Measurements from ENCODE around the gene PANX2.

The PANX2 gene

DNA sequence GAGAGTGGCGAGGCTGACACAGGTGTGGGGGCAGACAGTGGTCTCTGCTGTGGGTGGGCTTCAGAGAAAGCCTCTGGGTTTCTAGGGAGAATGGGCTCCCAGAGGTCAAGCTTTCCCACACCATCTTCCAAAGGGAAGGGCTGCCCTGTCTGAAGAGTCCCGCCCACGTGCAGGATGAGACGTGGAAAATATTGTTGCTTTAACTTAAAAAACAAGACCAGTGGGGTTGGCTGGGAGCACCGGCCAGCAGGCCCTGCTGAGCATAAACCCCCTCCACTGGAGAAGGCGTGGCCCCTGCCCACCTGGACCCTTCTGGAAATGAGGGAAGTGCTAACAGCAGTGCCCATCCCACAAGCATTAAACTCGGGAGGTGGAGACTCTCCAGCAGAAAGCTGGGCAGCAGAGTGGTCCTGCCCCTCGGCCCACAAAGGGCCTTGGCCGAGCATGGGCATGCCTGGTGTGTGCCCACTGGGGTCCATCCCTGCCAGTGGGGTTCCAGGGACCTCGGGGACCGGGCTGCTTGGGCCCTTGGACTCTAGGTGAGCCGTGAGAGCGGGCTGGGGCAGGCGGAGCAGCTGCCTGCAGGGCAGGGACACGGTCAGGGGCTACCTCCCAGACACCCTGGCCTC, 45.6 kb downstream of the PANX2 start:
- no peak for DNase-seq (ENCODE audit: low read depth)

DNA sequence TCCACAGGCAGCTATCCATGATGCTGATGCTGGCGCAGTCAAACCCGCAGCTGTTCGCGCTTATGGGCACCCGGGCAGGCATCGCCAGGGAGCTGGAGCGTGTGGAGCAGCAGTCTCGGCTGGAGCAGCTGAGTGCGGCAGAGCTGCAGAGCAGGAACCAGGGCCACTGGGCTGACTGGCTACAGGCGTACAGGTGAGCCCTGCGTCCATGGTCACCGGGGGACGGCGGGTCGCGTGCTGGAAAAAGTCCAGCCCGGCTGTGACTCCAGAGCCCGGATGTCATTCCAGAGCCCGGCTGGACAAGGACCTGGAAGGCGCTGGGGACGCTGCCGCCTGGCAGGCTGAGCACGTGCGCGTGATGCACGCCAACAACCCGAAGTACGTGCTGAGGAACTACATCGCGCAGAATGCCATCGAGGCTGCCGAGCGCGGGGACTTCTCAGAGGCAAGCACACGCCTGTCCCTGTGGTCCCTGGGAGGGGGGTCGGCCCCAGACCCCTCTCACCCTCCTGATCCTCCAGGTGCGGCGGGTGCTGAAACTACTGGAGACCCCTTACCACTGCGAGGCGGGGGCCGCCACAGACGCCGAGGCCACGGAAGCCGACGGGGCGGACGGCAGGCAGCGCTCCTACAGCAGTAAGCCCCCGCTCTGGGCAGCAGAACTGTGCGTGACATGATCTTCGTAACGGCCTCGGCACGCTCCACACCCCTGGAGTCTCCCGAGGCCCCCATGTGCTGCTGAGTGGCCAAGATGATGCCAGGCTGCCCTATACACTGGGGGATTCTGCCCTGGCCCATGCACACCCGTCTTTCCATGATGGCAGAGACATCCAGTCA, 46.4 kb downstream of the PANX2 start:
- DNase-seq (ENCODE audit: low read depth): no peak

DNA sequence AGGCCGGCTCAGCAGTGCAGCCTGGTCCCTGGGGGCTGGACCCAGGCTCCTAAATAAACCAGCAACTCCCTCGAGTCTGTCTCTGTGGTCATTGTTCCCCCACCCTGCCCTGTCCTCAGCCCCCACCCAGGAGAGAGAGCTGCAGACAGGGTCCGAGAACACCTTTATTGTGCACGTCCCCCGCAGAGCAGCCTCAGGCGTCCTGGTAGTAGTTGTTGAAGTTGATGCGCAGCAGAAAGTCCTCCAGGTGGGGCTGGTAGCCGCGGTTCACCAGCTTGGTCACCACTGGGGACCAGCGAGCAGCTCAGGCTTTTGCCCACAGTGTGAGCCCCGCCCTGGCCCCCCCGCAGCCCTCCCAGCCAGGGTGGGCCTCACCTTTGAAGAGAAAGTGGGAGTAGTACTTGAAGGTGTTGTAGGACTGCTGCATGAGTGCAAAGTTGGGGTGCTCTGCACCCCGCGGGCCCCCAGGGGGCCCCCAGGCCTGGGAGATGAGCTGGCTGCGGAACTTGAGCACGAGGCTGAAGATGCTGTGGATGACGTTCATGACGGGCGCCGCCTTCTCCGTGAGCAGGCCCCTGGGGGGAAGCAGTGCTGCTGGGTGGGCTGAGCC, 47.1 kb downstream of the PANX2 start:
- DNase-seq (ENCODE audit: low read depth): no peak

- DNase-seq (ENCODE audit: low read depth): no peak
Measured at GRCh38 chr22:50218153-50218995, 47.8 kb downstream of the PANX2 start.

DNA sequence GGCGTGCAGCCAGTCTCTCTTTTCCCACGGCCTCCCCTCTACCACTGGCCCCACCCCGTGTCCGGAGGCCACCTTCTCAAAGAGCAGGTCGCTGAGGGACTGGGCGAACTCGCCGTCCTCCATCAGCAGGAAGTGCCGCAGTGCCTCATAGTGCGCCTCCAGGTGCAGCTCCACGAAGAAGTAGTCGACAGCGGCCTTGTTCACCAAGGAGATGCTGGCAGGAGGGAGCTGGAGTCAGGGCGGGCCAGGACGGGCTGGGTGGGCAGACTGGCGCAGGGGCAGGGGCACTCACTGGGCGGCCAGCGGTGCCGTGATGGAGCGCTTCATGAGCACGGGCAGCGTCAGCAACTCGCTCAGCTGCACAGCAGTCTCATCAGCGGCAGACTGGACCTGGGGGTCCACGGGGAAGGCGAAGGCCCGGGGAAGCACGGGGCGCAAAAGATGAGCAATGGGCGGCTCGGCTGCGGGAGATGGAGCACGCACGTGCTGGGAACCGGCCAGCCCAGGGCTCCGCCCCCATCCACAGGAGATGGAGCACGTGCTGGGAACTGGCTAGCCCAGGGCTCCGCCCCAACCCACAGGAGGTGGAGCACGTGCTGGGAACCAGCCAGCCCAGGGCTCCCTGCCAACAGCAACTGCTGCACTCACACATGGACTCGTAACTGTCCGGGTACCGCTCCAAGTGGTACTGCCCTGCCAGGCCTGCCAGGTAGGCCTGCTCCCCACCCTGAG, 48.6 kb downstream of the PANX2 start:
- DNase-seq (ENCODE audit: low read depth): peak; percentile 82

- no peak for DNase-seq (ENCODE audit: low read depth)
Measured at GRCh38 chr22:50219800-50220602, 49.5 kb downstream of the PANX2 start.

DNA sequence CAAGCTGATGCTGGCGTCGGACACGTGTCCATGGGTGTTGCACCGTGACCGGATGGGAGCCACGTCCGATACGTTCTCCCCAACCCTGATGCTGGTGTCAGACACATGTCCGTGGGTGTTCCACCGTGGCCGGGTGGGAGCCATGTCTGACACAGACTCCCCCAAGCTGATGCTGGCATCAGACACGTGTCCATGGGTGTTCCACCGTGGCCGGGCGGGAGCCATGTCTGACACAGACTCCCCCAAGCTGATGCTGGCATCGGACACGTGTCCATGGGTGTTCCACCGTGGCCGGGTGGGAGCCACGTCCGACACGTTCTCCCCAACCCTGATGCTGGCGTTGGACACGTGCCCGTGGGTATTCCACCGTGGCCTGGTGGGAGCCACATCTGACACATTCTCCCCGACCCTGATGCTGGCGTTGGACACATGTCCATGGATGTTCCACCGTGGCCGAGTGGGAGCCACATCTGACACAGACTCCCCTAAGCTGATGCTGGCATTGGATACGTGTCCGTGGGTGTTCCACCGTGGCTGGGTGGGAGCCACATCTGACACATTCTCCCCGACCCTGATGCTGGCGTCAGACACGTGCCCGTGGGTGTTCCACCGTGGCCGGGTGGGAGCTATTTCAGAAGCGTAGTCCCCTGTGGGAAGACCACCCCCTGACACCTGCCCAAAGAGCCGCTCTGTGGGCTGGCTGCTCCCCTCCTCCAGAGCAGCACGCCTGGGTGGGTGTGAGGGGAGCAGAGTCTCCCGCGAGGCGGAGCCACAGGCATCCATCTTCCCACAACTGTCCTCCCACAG, 50.3 kb downstream of the PANX2 start:
- DNase-seq (ENCODE audit: low read depth): no peak

DNA sequence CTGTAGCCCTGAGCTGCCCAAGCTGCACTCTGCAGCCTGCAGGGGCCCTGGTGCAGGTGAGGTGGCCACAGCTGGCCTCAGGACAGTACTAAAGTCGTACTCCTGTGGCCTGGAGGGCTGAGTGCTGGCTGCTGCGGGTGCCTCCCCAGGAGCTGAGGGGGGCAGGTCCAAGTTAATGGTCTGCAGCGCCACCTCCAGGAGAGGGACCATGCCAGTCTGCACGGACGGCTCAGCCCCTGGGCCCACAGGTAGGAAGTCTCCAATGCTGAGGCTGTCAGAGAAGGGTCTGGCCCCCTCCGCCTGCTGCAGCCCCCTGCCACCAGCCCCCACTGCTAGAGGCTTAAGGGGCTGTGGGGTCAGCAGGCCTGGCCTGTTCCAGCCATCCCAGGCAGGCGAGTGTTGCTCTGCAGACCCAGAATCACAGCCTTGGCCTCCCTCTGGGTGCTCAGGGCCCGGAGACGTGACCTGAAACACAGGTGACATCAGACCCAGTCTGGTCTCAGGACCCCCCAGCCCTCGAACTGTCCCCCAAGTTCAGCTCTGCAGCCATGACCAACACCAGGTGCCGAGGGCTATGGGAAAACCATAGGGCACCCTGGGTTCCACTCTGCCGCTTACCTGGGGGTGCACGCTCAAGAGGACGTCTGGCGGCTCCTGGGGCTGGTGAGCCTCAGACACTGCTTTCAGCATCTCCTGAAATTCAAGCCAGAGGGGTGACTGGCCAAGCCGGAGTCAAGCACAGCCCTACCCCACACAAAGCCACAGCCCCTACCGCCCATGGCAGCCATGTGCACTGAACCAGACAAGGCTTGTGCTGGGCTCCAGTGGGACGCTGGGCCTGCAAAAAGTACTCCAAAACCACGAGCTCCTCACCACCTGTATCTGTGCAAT, 51.1 kb downstream of the PANX2 start:
- no peak for DNase-seq (ENCODE audit: low read depth)

- no peak for DNase-seq (ENCODE audit: low read depth)
Measured at GRCh38 chr22:50222508-50222907, 52.0 kb downstream of the PANX2 start.

DNA sequence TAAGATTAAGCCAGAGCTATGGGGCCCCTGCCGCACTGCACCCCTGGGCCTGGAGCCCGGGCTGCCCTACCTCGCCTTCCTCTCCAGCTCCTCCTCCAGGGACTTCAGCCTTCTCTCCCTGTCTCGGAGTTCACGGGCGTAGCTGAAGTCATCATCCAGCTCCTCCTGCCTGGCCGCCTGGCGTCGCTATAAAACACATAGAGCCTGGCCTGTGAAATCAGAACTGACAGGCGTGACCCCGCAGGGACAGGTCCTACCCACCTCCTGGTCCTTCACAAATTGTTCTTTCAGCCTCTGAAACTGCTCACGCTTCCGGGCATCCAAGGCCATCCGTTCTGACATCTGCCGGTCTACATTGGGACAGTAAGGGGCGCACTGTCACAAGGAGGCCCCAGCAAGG, 53.5 kb downstream of the PANX2 start:
- DNase-seq (ENCODE audit: low read depth): no peak

GRCh38 chr22:50225200-50225969, 54.9 kb downstream of the PANX2 start:
- DNase-seq (ENCODE audit: low read depth): no peak

- DNase-seq (ENCODE audit: low read depth): no peak
Measured at GRCh38 chr22:50226063-50226874, 55.7 kb downstream of the PANX2 start.

DNA sequence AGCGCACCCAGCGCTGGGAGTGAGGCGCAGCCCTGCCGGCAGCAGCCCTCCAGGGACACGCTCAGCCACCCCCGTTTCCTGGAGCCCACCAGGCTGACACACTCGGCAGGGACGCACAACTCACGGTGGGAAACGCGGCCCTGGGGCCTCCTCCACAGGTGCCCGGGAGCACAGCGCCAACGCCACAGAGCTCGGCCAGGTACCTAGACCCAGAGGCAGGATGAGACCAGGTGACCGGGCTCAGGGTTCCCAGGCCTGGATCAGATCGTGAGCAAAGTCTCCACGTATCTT, 56.3 kb downstream of the PANX2 start:
- no peak for DNase-seq (ENCODE audit: low read depth)

DNA sequence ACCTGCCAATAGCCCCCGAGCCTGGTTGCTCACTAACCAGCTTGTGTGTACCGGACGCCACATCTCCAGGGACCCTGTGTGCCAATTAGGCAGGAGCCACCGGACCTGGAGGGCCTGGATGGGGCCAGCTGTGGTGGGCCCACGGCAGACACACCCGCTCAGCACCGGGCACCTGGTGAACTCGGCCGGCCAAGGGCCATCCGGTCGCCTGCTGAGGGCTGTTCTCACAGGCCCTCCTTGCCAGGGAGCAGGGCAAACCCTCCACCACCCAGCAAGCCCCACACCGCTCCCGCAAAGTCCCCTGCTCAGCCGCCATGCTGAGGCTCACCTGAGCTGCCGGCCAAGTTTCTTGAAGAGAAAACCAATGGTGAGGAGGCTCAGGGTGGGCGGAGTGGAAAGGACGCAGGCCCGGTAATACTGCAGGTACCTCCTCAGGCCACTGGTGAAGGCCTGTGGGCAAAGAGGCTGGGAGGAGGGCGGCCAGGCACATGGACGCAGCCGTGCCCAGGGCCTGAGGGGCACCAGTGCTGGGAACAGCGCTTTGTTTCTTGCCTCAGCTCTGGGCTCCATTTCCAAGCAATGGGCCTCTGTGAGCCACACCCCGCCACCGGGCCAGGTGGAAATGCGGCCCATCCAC, 57.2 kb downstream of the PANX2 start:
- no peak for DNase-seq (ENCODE audit: low read depth)

GRCh38 chr22:50228366-50228765, 57.8 kb downstream of the PANX2 start:
- no peak for DNase-seq (ENCODE audit: low read depth)

GRCh38 chr22:50229370-50229769, 58.8 kb downstream of the PANX2 start:
- no peak for DNase-seq (ENCODE audit: low read depth)
